RWPE2 (cell line): ENCODE results near the gene LAMA3.

ENCODE experiments used
- ATAC-seq: fragments of 200-7000 bp; cut with Tn5 transposase; 3 replicates; pipeline ENCODE4 v1.9.1; 2021; ENCODE audit warnings: low read depth
- DNase-seq: peaks from one replicate; pipeline ENCODE4 v3.0.0-alpha.2; 2020; ENCODE audit warnings: low spot score
- H3K27ac ChIP-seq: fragments of 450-650 bp; 2 replicates; pipeline ENCODE4 v1.5.1; 2017; ENCODE audit warnings: mild to moderate bottlenecking; ENCODE audit not compliant: poor library complexity, severe bottlenecking
- H3K27me3 ChIP-seq: fragments of 250-450 bp; sonication (Bioruptor Pico); 2 replicates; pipeline ENCODE4 v1.5.1; 2021; ENCODE audit warnings: mild to moderate bottlenecking, moderate library complexity; ENCODE audit not compliant: insufficient read depth, poor library complexity, severe bottlenecking
- H3K36me3 ChIP-seq: fragments of 250-450 bp; sonication (Bioruptor Pico); 2 replicates; pipeline ENCODE4 v1.5.1; 2020; ENCODE audit warnings: low read depth, mild to moderate bottlenecking, moderate library complexity
- H3K4me1 ChIP-seq: fragments of 250-450 bp; sonication (Bioruptor Pico); 2 replicates; pipeline ENCODE4 v1.5.1; 2021; ENCODE audit warnings: mild to moderate bottlenecking, moderate library complexity; ENCODE audit not compliant: insufficient read depth, poor library complexity, severe bottlenecking
- H3K4me3 ChIP-seq: fragments of 250-450 bp; sonication (Bioruptor Pico); 2 replicates; pipeline ENCODE4 v1.5.1; 2021; ENCODE audit warnings: mild to moderate bottlenecking, moderate library complexity; ENCODE audit not compliant: severe bottlenecking
- H3K9me3 ChIP-seq: fragments of 250-450 bp; sonication (Bioruptor Pico); 2 replicates; pipeline ENCODE4 v1.5.1; 2021; ENCODE audit warnings: mild to moderate bottlenecking, moderate library complexity; ENCODE audit not compliant: severe bottlenecking
- TF ChIP-seq, protein P1 (sequence below): fragments of 450-650 bp; IDR thresholded peaks from one replicate; pipeline ENCODE4 v1.5.1; 2017; ENCODE audit warnings: mild to moderate bottlenecking, moderate library complexity; ENCODE audit not compliant: poor library complexity, severe bottlenecking

Gene LAMA3

DNA sequence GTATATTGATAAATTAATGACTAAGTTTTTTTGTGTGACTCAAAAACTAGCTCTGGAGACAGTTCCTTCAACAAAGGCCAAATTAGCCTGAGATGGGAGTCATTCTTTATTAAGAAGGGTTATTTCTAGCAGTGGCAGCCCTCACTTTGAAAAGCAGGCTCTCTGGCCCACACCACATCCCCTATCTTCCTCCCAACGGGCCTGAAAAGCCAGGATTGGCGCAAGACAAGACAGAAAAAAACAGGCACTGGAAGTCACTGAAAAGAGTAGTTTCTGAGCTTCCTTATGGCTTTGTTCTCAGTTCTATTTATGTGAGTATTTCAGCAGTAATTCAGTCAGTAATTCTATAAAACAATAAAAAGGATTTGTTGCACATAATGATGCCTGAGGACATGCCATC, 149.0 kb downstream of the LAMA3 start:
- ATAC-seq (no peak), DNase-seq (no peak)
- H3K4me1 ChIP-seq: peaks cover 33% of the 10 kb centered on the region
- no peaks in the 10 kb centered on the region for H3K27me3 ChIP-seq
- H3K9me3 ChIP-seq: no peaks in the 10 kb centered on the region
- TF ChIP-seq, protein P1, sequence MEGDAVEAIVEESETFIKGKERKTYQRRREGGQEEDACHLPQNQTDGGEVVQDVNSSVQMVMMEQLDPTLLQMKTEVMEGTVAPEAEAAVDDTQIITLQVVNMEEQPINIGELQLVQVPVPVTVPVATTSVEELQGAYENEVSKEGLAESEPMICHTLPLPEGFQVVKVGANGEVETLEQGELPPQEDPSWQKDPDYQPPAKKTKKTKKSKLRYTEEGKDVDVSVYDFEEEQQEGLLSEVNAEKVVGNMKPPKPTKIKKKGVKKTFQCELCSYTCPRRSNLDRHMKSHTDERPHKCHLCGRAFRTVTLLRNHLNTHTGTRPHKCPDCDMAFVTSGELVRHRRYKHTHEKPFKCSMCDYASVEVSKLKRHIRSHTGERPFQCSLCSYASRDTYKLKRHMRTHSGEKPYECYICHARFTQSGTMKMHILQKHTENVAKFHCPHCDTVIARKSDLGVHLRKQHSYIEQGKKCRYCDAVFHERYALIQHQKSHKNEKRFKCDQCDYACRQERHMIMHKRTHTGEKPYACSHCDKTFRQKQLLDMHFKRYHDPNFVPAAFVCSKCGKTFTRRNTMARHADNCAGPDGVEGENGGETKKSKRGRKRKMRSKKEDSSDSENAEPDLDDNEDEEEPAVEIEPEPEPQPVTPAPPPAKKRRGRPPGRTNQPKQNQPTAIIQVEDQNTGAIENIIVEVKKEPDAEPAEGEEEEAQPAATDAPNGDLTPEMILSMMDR: no peak
- peak overlapping the region; percentile 98 for H3K27ac ChIP-seq
- H3K36me3 ChIP-seq: peaks cover 12% of the 10 kb centered on the region
- H3K4me3 ChIP-seq: no peak overlapping the region

DNA sequence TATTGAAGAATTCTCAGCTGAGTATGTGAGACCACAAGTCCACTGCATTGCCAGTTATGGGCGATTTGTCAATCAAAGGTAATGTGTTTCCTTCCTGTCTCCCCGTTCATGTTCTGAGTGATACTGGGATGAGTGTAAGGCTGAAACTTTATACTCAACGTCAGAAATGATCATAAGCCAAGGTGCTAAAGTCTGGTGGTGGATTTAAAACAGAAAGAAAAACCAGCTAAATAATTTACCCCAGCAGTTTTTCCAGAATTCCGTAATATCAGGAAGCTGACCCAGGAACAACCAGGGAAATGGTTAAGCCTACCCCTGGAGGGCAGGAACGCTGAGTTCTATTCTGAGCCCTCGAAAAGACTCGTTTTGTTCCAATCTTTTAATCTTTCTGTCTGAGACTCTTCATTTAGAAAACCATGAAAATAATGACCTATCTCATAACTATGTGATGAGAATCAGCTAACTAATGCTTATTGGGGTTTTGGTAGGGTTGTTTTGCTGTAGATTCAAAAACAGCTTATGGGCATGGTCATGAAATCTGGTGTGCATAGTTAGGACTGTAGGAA, 149.6 kb downstream of the LAMA3 start:
- Histone ChIP-seq H3K9me3 (no peaks in the 10 kb centered on the region), H3K27ac (peak overlapping the region; percentile 98), H3K4me1 (peaks cover 33% of the 10 kb centered on the region), H3K36me3 (peaks cover 12% of the 10 kb centered on the region), H3K4me3 (no peak overlapping the region), H3K27me3 (no peaks in the 10 kb centered on the region)
- TF ChIP-seq, protein P1: no peak
- no peak for DNase-seq
- ATAC-seq: peak; percentile 80

DNA sequence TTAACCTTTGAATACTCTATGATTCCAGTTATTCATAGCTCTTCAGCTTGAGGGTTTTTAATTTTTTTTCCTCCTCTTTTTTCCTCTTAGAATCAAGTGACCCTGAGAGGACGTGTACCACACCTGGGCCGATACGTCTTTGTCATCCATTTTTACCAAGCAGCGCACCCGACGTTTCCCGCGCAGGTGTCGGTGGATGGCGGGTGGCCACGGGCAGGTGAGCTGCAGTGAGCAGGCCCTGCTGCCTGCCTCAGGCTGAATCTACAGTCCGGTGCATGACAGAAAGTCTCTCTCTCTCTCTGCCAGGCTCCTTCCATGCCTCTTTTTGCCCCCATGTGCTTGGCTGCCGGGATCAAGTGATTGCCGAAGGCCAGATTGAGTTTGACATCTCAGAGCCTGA, 153.1 kb downstream of the LAMA3 start:
- Histone ChIP-seq H3K9me3 (no peaks in the 10 kb centered on the region), H3K4me1 (peaks cover 40% of the 10 kb centered on the region), H3K27me3 (no peaks in the 10 kb centered on the region), H3K36me3 (peaks cover 30% of the 10 kb centered on the region), H3K27ac (no peak overlapping the region), H3K4me3 (no peak overlapping the region)
- ATAC-seq (no peak), DNase-seq (no peak)
- TF ChIP-seq, protein P1: no peak

DNA sequence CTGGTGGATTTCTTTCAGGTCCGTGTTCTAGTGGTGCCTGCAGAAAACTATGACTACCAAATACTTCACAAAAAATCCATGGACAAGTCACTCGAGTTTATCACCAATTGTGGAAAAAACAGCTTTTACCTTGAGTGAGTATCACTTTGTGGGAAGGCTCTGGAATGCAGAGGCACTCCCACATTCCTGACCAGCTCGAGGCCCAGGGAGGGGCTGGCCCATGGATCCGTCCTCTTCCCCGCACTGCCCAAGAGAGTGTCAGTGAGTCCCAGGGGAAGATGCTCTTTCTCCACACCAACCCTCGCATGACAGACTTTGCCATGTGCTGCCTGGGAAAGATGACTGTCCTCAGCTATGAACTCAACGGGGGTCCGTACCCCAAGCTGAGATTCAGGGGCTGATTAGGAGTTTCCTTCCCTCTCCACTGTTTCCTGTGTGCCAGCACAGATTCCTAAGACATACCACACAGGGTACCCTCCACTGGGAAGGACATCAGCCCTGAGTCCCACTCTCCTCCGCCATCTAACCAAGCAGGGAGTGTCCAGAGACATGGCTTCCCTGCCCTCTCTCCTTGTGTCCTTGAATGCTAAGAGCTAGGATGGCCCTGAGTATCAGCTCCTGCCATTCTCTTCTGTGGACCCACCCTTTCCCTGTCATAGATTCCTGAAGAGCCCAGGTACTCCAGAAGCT, 155.9 kb downstream of the LAMA3 start:
- peaks cover 37% of the 10 kb centered on the region for H3K4me1 ChIP-seq
- no peaks in the 10 kb centered on the region for H3K9me3 ChIP-seq
- ATAC-seq (peak; percentile 88), DNase-seq (no peak)
- H3K27me3 ChIP-seq: no peaks in the 10 kb centered on the region
- TF ChIP-seq, protein P1: no peak
- H3K27ac ChIP-seq: peak overlapping the region; percentile 73
- H3K36me3 ChIP-seq: peaks cover 26% of the 10 kb centered on the region
- no peak overlapping the region for H3K4me3 ChIP-seq
